Amniotic stem cell (primary cell): ENCODE results near the gene ATP10A.
"Not testable (repeated sequence)": the region's sequence is repeated elsewhere in the genome, so short reads cannot be mapped to it uniquely, and the experiment has no call there.

Experiments used
- DNase-seq: peaks from one replicate; lab custom pipeline; 2025; lab: John Stamatoyannopoulos, UW

The ATP10A gene

DNA sequence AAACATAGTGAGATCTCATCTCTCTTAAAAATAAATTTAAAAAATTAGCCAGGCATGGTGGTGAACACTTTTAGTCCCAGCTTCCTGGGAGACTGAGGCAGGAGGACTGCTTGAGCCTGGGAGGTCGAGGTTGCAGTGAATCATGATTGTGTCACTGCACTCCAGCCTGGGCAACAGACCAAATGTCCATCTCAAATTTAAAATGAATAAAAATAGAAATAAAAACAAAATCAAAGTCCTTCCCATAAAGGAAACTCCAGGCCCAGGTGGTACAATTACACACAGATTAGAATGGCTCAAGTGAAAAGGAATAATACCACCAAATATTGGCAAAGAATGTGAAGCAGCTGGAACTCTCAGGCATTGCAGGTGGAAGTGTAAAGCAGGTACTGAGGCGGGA lies 19.3 kb upstream of the ATP10A start:
- no peak for DNase-seq

DNA sequence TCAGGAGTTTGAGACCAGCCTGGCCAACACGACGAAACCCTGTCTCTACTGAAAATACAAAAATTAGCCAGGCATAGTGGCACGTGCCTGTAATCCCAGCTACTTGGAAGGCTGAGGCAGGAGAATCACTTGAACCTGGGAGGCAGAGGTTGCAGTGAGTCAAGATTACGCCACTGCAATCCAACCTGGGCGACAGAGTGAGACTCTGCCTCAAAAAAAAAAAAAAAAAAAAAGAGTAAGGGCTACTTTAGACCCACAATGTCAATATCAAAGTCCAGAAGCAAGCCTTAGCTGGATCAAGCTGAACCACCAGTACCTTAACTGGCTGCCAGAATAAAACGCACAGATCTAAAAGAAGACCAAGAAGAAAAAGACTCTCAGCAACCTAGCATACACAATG lies 17.8 kb upstream of the ATP10A start:
- not testable (repeated sequence) for DNase-seq

DNA sequence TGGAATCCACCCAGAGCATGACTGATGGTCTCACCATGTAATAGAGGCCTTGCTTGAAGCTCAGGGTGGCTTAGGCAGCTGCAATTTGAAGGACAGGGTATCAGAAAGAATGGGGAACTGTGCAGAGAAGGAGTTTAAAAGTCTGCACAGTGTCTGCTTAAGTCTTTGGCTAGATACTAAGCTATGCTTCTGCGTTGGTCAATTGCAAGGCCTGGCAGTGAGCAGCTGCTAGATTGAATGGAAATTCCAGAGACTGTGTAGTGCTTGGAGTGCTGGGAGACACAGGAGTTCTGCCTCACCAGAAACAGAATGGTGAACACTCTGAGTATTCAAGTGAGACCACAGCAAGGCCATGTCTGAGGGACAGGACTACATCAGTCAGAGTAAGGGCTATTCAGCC lies 17.3 kb upstream of the ATP10A start:
- no peak for DNase-seq

DNA sequence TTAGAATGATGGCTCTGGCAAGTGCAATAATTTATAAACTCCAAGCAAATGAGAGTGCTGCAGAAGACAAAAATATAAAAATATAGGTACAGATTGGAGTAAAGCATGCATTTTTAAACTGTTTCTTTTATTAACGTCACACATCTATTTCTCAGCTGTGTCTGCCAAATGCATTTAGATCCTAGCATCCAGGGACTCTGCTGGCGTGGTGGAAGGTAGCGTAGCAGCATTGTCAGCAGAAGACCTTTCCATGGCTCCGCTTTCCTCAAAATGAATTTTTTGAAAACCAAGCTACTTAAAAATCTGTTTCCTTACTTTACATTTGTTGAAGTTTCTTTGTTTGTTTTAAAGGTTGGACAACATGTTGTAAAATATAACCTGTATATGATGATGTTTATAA lies 16.3 kb upstream of the ATP10A start:
- no peak for DNase-seq

DNA sequence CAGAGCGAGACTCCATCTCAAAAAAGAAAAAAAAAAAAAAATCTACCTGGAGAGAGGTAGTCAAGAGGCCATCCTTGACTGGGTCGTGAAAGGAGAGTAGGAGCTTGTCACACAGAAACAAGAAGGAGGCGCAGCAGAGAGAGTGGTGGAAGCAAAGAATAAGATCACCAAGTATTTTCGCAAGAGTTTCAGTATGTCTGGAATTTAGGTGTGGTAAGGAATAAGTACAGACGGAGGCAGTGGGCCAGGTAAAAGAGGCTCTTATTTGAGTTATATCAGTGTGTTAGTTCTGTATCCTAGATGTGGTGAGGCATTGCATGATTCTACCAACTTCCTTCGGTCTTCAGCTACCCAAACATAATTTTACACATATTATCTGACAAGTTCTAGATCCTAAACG lies 14.6 kb upstream of the ATP10A start:
- no peak for DNase-seq

DNA sequence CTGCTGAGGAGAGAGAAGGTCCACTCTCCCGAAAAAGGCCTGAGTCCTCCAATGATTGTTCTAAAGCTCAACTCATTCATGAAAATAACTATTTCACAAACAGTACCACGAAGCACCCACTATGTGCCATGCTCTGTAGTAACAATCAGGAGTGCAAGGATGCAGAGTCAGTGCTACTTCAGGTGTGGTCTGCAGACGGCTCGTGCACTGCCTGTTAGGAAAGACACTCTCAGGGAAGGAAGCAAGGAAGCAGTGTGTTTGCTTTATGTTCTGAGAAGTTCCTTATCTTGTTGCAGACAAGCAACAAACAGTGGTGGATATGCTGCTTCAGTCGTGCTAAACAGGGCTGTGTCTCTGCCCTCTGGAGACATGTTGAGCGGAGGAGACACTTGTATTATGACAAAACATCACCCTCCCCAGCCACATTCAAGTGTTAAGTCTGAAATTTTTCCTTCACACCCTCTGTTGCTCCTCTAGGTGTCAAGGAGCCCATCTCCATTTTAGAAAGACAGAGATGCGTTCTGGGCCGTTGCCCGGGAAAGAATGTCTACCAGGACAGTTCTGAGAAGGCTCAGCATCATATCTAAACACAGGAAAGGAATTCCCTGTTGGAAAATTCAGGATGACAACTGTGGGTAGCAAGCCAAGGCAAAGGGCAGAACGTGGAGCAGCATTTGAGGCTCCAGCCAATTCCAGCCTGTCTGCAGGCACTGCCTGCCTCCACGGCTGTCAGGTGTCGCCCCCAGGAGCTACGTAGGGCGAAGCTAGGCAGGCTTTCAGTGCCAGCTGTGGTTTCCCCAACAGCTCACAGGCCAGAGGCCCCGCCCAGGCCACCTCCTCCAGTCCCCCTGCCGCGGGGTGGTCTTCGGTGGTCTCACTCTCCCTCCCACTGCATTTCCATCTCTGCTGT lies 13.4 kb upstream of the ATP10A start:
- DNase-seq = no peak

DNA sequence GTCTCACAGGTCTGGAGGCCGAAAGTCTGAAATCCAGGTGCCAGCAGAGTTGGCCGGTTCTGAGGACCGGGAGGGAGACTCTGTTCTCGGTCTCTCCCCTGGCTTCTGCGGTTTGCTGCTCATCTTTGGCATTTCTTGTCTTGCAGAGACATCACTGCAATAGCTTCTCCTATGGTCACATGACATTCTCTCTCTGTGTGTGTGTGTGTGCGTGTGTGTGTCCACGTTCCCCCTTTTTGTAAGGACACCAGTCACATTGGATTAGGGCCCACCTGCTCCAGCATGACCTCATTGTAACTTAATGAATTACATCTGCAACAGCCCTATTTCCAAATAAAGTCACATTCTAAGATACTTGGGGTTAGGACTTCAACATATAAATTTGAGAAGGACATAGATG lies 12.4 kb upstream of the ATP10A start:
- DNase-seq = no peak

DNA sequence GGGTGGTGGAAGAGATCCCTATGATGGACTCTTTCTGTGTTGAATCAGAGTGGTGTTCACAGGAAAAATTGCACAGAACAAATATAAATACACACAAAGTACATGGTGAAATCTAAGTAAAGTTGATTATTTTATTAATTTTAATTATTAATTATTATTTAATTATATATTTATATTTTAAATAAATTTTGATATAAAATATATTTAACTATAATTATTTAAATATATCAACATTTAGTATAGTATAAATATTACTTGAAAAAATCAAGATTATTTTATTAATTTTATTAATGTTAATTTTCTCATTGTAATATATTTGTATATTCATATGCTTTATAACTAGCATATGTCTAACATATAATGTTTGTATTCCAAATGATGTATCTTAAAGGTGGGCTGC lies 11.3 kb upstream of the ATP10A start:
- DNase-seq = no peak

DNA sequence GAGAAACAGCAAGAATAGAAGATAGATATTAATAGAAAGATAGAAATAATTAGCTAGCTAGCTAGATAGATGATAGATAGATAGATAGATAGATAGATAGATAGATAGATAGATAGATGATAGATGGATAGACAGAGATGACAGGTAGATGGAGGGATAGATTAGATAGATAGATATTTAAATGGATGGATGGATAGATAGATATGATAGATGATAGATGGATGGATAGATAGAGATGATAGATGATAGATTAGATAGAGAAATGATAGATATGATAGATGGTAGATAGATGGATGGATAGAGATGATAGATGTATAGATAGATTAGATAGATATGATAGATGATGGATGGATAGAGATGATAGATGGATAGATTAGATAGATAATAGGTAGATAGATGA lies 8.3 kb upstream of the ATP10A start:
- no peak for DNase-seq

DNA sequence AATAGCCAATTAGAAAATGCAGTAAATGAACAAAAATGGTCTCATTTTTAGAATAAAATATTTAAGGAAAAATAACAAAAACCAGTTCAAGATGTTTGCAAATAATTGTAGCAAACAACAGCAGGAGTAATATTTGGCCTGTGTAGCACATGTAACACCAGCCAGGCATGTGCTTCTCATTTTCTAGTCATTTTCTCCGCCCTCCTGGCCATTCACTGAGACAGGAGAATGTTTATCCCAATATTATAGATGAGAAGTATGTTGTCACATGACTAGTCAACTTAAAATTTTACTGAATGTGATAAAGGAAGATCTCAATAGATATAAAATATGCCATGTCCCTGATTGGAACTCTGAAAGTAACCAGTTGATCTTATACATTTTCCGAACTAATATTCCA lies 7.8 kb upstream of the ATP10A start:
- DNase-seq = no peak

DNA sequence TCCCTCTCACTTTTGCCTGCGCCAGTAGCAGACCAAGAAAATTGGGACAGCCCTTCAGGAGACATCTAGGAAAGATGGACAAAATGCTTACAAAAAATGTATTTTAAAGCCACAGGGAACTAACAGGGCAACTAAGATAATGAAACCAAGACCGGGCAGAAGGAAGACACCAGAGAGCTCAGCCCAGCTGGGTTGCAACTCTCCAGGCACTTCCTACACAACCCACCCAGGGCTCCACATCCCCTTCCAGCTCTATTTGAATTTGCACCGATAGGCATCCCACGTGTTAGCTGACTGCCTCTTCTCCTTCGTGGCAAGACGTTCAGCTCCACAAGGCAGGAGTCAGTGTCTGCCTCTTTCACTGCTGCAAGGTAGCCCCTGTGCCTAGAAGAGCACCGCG lies 6.6 kb upstream of the ATP10A start:
- no peak for DNase-seq

DNA sequence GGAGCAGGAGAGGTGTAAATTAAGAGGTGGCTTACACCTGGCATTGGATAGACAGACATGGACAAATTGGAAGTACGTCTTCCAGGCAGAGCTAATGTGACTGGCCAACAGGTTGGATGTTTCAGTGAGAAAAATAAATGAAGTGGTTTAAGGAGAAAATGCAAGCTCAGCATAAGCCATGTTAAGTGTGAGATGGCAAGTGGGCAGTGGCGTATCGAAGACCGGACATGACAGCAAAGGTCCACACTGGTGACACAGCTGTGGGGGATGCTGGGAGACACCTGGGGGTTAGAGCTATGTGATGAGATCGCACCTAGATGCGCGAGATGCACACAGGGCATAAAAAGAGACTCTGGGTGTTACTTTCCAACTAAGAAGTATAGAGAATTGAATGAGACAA lies 3.7 kb upstream of the ATP10A start:
- DNase-seq = no peak

DNA sequence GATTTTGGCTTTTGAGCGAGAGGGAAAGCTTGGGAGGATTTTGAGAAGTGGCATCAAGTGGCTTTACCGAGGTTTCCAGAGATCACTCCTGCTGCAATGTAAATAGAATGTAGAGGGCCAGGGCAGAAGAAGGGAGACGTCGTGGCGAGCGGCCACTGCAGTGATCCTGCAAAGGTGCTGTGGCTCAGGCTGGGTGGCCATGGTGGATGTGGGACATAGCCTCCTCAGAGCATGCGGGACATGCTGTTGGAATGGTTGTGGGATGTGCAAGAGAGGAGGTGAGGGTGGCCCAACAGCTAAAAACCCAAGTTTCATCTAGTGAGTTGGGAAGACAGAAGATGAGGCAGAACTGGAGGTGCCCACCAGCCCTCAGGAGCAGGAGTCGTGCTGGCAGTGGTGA lies 3.1 kb upstream of the ATP10A start:
- DNase-seq = no peak

DNA sequence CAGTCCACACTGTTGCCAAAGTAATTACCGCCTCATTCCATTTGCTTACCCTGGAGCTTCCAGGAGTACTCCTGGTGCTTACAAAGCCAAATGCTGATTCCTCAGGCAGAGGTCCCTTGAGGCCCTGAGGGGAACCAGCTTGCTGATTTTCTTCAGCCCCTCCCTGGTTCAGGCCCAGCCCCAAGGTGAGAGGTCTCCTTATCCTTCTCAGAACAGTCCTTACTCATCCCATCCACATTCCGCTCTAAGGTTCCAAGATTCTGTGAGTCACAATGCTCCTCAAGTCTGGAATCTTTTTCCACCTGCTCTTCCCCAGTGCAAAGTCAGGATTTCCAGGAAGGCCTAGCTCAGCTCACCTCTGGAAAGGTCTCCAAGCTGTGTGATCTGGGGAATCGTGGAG lies 1.8 kb upstream of the ATP10A start:
- DNase-seq = no peak

DNA sequence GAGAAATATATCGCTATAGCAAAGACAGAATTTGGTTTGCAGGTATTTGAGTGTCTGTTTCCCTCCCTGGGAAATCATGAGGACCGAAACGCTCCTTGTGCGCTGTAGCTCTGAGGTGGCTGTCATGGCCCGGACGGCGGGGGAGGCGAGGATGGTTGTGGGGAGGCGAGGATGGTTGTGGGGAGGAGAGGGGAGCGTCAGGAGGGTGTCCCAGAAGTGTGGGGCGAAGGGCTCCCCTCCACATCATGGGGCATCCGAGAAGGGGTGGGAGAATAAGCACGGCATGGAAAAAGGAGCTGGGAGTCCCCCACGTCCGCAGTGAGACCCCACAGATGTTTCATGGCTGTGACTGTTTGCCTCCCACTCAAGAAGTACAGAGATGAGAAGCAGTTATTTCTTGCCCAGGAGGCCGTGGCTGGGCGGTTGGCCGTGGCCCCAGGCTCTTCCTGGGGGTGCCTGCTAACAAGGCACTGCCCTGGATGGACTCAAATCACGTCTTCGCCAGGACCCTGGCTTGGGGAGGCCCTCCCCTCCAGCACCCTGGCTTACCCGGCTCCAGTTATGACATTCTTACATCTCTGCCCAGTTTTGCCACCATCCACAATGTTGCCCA lies 947 bp upstream of the ATP10A start:
- no peak for DNase-seq

DNA sequence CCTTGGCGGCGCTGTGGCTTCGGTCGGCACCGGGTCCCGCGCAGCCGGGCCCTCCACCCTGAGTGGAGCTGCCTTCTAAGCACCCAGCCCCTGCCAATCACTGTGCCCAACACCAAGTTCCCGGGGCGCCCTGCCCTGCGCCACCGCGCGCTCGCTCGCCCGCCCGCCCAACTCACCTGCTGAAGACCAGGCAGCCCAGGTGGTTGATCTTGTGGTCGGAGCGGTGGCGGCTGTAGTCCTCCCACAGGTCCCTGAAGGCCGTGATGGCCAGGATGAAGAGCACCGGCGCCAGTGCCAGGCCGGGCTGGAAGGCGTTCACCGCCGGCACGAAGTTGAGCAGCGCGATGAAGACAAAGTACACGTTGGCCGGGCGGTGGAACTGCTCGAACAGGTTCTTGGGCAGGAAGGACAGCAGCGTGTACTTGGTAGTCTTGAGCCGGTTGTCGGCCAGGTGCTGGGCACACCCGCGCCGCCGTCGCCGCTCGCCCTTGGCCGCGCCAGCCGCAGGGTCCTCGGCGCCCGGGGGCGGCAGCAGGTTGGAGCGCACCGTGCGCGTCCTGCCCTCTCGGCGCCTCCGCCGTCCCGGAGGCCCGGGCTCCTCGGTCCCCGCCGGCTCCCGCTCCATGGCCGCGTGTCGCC lies 536 bp downstream of the ATP10A start:
- DNase-seq = no peak

DNA sequence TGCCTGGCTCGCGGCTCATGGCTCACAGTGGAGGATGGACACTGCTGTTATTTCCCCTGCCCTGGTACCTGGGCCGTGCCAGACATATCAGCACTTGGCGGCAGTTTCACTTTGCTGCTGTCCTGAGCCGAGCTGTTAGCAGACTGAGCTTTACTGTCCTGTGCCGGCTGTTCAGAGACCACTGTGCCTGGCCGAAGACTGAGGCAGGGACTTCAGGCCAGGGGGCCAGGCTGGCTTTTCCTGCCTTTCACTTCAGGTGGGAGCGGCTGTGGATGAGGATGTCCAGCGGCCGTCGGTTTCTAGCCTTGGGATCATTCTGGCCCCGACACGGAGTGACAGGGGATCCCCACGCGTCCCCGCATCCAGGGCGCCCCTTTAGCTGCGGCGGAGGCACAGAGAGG lies 1.1 kb downstream of the ATP10A start:
- DNase-seq = no peak

DNA sequence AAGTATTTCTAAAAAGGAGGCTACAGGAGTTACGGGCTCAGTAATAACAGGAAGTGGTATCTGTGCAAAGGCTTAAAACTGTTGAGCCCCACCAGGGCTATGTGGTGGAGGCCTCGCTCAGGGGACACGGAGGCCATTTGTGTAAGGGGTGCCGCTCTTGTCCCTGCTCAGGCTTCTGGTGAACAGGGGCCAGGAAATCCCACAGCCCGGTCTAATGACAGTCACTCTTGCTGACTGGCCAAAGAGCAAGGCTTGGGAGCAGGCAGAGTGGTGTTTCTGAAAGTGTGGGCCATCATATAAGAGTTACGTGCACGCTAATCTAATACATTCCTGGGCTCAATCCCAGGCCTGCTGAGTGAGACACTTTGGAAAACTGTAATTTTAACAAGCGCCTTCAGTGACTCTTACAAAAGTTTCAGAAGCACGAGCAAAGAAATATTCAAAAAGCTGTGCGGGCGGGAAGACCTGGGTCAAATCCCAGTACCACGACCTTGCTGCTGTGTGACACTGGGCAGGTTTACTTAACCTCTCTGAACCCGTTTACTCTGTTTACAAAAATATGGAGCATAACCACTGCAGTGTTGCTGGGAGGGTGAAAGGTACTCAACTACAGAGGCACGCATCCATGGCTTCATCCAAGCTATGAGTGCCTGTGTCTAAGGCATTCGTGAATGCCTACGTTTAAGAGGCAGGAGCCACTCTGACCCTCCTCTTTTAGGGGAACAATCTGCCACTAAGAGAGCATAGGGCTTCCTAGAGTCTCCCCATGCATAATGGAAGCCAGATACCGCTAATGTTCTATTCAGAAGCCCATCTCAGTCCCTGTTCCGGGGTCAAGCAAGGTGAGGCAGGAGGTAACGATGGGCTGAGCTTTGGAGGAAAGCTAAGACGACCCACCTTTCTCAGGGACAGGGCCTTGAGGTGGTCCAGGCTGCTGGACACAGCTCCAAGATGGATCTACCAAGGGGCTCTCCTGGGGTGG lies 2.0 kb downstream of the ATP10A start:
- DNase-seq = no peak

DNA sequence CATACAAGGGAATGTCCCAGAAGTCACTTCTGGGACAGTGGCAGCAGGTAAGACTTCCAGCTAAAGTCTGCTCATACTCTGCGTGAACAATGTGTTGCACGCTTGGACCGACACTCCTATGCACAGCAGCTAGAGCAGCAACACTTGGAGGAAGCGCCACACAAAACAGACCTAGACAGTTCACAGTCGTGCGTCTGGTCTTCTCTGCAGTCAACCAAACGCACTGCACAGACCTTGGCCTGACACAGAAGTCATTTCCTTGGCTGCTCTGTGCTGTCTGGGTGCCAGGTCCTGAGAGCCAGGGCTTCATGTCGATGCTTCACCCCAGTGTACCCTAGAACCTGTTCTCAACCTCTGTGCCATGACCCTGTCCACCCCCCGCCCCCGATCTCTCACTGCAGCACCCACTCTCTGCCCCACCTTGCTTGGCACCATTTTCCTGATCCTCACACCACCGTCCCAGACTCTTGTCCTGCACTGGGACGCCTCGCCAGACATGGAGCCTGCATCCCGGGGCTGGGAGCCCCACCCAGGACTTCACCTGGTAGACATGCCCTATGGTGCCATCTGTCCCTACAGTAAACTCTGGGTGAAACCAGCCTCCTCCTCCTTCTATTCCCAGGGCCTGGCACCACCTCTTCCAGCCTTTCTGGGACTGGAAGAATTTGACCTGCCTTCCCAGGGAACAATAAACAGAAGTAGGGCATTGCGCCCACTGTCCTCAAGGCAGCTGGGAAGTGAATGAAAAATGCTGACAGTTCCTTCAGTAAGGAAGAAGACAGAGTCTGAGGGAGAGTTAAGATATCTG lies 3.1 kb downstream of the ATP10A start:
- no peak for DNase-seq

DNA sequence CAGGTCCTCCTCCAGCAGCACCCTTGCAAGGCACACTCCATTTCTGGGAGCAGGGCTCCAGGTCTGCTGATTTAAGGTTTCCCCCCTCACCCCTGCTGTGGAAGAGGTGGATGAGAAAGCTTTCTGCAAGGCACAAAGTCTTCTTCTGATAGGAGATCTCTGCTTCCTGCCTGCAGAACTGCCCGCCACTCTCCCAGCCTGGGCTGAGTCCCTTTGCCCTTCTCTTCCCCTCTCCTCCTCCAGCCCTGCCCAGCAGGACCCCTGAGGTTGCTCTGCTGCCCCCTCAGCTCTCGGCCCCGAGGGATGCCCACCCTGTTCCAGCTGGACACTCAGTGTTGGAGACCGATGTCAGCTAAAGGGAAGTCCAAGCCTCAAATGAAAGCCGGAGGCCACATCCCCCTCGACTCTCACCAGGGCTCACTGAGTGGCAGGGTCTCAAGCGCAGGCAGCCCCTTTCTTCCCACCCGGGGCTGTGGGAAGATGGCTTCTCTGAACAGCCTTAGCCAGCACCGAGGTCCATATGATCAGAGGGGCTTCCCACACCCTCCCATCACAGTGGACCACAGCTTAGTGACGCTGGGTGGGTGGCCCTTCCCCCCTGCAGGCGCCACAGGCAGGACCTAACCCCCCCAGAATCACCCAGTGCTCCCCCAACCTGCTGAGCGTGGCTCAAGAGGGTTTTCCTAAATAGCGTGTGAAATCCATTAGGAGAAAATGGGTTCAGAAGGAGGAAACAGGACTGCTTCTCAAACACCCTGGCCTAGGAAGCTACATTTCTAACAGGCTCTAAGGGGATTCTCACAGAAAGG lies 4.0 kb downstream of the ATP10A start:
- DNase-seq = no peak
